ENCODE measurements around the gene ISOC2. TPM values are rescaled to one million over a fixed set of nuclear protein-coding genes. Genes with fewer than 3 reads are reported as not detected.

ISOC2 gene
- total and polyA plus RNA-seq, 9 of the 15 experiments (the other 6 are each of a cell fraction or from before 2014, with no cell fraction given), result 1.2 to 229 (median 58.3) TPM

DNA sequence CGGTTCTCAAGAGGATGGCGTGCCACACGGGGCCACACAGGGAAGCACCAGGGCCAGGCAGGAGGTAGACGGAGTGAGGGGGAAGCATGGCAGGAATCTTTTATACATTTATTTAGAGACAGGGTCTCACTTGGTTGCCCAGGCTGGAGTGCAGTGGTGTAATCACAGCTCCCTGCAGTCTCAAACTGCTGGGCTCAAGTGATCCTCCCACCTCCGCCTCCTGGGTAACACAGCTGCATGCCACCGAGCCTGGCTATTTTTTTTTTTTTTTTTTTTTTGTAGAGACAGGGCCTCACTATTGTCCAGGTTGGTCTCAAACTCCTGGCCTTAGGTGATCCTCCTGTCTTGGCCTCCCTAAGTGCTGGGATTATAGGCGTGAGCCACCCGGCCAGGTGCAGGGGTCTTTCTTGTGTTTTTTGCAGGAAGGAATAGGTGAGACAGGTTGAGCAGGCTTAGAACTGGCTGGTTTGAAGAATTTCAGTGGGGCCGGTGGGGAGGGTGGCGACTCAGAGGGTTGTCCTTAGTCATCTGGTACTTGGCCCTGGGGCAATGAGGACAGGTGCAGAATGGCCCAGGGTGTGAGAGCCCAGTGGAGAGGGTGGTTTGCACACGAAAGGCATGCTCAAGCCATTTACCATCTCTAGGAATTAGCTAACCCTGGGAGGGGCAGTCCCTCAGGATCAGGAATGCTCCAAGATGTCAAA is 34.4 kb upstream of the ISOC2 start (continued):
- TF ChIP-seq, protein P1, sequence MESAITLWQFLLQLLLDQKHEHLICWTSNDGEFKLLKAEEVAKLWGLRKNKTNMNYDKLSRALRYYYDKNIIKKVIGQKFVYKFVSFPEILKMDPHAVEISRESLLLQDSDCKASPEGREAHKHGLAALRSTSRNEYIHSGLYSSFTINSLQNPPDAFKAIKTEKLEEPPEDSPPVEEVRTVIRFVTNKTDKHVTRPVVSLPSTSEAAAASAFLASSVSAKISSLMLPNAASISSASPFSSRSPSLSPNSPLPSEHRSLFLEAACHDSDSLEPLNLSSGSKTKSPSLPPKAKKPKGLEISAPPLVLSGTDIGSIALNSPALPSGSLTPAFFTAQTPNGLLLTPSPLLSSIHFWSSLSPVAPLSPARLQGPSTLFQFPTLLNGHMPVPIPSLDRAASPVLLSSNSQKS (CRISPR knock-in tag; IDR thresholded peaks at IDR 0.05), result no peak
- TF ChIP-seq MAFK (IDR thresholded peaks at IDR 0.05; ENCODE audit: low read length) (no peak), TEAD2 (tag; IDR thresholded peaks at IDR 0.05) (no peak), MTA3 (IDR thresholded peaks at IDR 0.05; ENCODE audit: borderline replicate concordance) (no peak), ZNF282 (CRISPR knock-in tag; IDR thresholded peaks at IDR 0.05) (no peak)

DNA sequence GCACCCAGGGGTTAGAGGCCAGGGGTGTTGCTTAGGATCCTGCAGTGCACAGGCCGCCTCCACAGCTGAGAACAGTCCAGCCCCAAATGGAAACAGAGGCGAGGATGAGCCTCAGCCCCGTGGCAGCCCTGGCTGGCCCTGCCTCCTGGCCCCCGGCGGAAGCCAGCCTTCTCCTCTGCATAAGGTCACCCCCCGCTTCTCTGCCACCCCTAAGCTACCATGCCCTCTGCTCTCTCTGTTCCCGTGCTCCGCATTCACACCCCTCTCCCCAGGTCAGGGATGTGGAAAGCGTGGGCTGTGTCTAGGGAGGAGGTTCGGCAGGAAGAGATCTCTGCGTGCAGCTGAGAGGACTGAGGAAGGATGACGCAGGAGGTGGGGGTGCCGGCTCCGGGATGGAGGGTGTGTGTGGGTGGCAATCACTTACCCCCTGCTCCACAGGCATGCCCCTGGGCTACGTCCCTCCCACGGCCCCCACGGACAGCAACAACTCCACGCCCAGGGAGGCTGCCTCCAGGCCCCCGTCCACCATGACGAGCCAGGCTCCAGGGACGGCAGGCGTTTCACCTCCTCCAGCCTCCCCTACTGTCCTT is 32.8 kb upstream of the ISOC2 start:
- Histone ChIP-seq H3K27me3 (ENCODE audit: control insufficient read depth in 2 of 2, insufficient read depth in 2 of 2, low read length in 2 of 2) (peaks cover 0 to 4% of the 10 kb centered on the region in 2 experiments; a peak in 1 of 5 replicates), H3K4me2 (ENCODE audit: insufficient read depth, low read length) (peak overlapping the region; percentile 78), H3K36me3 (ENCODE audit: control insufficient read depth, insufficient read depth, low read length) (no peaks in the 10 kb centered on the region), H4K20me1 (replicated peaks; ENCODE audit: control insufficient read depth, insufficient read depth, low read length) (no peaks in the 10 kb centered on the region), H3K4me1 (replicated peaks in 1 of 2; ENCODE audit: control insufficient read depth in 2 of 2, insufficient read depth in 2 of 2, low read length in 2 of 2) (peaks cover 12 to 48% of the 10 kb centered on the region in 2 experiments), H3K27ac (ENCODE audit: extremely low read depth, low read depth, low read length) (no peak overlapping the region; the same call in 2 of the 3 replicates), H2AFZ (ENCODE audit: low read depth, low read length) (peak overlapping the region; percentile 93), H3K4me3 (peak overlapping the region; percentile 22), H3K9ac (ENCODE audit: insufficient read depth in 1 of 2, low read depth in 2 of 2, low read length in 2 of 2) (peak overlapping the region; percentile 38 to 74; a peak in 3 of 4 replicates), H3K9me3 (replicated peaks; ENCODE audit: control insufficient read depth, insufficient read depth, low read depth, low read length) (no peaks in the 10 kb centered on the region), H3K9me1 (ENCODE audit: control insufficient read depth, insufficient read depth, low read length) (no peaks in the 10 kb centered on the region), H3K79me2 (ENCODE audit: control insufficient read depth, insufficient read depth, low read length) (no peaks in the 10 kb centered on the region)
- FAIRE-seq, result no peak
- ATAC-seq, result peak; percentile 64
- no TSS peak for BruUV-seq (replicated peaks)
- POLR2A ChIA-PET, result interaction anchor here (0.7 to 2.8 kb wide), 3 partner anchors 9 to 143 kb away, joined by 3 to 12 read pairs (median 11); partner anchors contain the start of gene NAT14
- WGBS (ENCODE audit: insufficient coverage, low coverage, missing lambda C conversion rate), result 16% methylated on average over 21 of the region's 22 CpGs
- intact Hi-C loops (cut with micrococcal nuclease) (no loop called here), in situ Hi-C loops (cut with MboI) (no loop called here)
- CTCF ChIA-PET (ENCODE audit: low intra/inter-chr PET ratio), result no interaction called here
- DNase-seq (ENCODE audit: extremely low read depth in 1 of 4, low spot score in 3 of 4), result peak; percentile 61 to 82 (median 74)
- TF ChIP-seq, protein P2, sequence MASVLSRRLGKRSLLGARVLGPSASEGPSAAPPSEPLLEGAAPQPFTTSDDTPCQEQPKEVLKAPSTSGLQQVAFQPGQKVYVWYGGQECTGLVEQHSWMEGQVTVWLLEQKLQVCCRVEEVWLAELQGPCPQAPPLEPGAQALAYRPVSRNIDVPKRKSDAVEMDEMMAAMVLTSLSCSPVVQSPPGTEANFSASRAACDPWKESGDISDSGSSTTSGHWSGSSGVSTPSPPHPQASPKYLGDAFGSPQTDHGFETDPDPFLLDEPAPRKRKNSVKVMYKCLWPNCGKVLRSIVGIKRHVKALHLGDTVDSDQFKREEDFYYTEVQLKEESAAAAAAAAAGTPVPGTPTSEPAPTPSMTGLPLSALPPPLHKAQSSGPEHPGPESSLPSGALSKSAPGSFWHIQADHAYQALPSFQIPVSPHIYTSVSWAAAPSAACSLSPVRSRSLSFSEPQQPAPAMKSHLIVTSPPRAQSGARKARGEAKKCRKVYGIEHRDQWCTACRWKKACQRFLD (CRISPR knock-in tag; IDR thresholded peaks at IDR 0.05), result no peak
- no peak for TF ChIP-seq SIN3A (IDR thresholded peaks at IDR 0.05; ENCODE audit: borderline replicate concordance in 2 of 2, control insufficient read depth in 1 of 2, low read depth in 2 of 2, low read length in 2 of 2)
- TF ChIP-seq CCNT2 (IDR thresholded peaks at IDR 0.05; ENCODE audit: borderline replicate concordance, extremely low read depth, insufficient read length, low read depth, low read length), result no peak
- no peak for TF ChIP-seq HDAC2 (IDR thresholded peaks at IDR 0.05)
- TF ChIP-seq POLR2A (conservative IDR thresholded peaks at IDR 0.05), result 0 out of 2 replicates have a peak, but pooled peaks have one; percentile 33
- no peak for TF ChIP-seq RUNX1 (IDR thresholded peaks at IDR 0.05; ENCODE audit: low read depth)
- peak; percentile 23; the same call in 1 of the 2 replicates for TF ChIP-seq CBFA2T3 (IDR thresholded peaks at IDR 0.05)
- TF ChIP-seq ZNF3 (CRISPR knock-in tag; IDR thresholded peaks at IDR 0.05), result no peak
- TF ChIP-seq SP2 (IDR thresholded peaks at IDR 0.05; ENCODE audit: extremely low read depth, low read depth, low read length, poor library complexity, severe bottlenecking), result no peak
- TF ChIP-seq ZNF830 (CRISPR knock-in tag; IDR thresholded peaks at IDR 0.05), result no peak
- no peak for TF ChIP-seq JUND (IDR thresholded peaks at IDR 0.05; ENCODE audit: borderline replicate concordance, low read depth, low read length)
- no peak; the same call in 2 of the 3 replicates for TF ChIP-seq JUND (tag; IDR thresholded peaks at IDR 0.05; ENCODE audit: borderline replicate concordance, low read depth, low read length)
- no peak for TF ChIP-seq TBP (optimal IDR thresholded peaks at IDR 0.05; ENCODE audit: low read depth, low read length)
- no peak for TF ChIP-seq GTF2F1 (IDR thresholded peaks at IDR 0.05; ENCODE audit: low read depth, low read length)
